Astrocyte of the cerebellum (primary cell): ENCODE measurements around the gene SGO2.

Experiments used
- DNase-seq: peaks from one replicate; pipeline ENCODE4 v3.0.0-alpha.2; 2011; ENCODE audit warnings: low read depth
- H3K4me3 ChIP-seq: 2 replicates; pipeline ENCODE4 v1.5.1; 2011; ENCODE audit warnings: mild to moderate bottlenecking, low read depth, low read length, moderate library complexity
- CTCF ChIP-seq: IDR thresholded peaks from 2 replicates; pipeline ENCODE4 v1.5.1; 2012; ENCODE audit warnings: low read length, low read depth, moderate library complexity, mild to moderate bottlenecking; ENCODE audit errors: missing control alignments
- in situ Hi-C: cut with HindIII; loops from 2 replicates; pipeline ENCODE4 v1.10.0; 2017; ENCODE audit warnings: low sequenced_read_pairs

SGO2 gene

DNA sequence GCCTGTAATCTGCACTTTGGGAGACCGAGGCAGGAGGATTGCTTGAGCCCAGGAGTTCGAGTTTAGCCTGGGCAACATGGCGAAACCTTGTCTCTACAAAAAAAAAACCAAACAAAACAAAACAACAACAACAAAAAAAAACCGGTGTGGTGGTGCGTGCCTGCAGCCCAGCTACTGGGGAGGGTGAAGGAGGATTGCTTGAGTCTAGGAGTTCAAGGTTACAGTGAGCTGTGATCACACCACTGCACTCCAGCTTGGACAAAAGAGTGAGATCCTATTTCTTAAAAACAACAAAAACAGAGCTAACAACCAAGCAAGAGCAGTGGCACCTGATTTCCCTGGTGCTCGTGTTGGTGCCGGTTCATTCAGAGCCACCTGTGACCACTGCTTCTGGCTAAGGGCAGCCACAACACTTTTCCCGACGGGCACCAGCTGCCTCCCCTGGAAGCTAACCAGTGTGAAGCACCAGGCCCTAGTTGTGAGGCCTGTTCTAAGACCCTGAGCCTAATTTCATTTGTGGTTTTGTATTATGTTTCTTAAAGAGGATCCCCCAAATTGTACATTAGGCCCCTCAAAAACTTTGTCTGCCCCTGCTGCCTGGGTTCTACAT, 61.1 kb downstream of the SGO2 start:
- in situ Hi-C loops, result no loop called here
- DNase-seq, result no peak
- TF ChIP-seq CTCF, result no peak
- H3K4me3 ChIP-seq, result no peak overlapping the region

DNA sequence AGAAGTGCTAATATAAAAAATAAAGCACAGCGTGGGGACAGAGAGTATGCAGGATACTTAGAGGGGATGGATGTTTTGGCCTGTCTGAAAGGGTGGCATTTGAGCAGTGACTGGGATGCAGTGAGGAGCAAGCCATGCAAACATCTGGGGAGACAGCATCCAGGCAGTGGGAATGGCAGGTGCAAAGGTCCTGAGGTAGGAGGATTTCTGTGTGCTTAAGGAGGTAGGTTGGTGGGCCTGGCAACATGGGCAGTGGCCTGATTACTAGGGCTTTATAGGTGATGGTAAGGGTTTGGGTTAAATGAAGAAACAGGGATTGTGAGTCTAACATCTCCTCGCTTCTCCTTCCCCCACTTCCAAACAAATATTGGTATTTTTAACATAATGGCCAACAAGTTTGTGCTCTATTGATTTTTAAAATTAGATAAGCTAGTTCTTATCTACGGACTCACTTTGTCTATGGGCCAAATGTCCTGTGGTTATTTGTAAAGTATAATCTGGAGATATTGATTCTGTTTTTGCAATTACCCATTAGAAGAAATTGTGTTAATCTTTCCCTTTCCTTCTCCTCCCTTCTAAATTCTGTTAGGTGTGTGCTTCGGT, 62.2 kb downstream of the SGO2 start:
- H3K4me3 ChIP-seq, result no peak overlapping the region
- TF ChIP-seq CTCF, result no peak
- in situ Hi-C loops, result no loop called here
- no peak for DNase-seq

GRCh38 chr2:200590090-200590489, 64.1 kb downstream of the SGO2 start:
- TF ChIP-seq CTCF, result no peak

DNA sequence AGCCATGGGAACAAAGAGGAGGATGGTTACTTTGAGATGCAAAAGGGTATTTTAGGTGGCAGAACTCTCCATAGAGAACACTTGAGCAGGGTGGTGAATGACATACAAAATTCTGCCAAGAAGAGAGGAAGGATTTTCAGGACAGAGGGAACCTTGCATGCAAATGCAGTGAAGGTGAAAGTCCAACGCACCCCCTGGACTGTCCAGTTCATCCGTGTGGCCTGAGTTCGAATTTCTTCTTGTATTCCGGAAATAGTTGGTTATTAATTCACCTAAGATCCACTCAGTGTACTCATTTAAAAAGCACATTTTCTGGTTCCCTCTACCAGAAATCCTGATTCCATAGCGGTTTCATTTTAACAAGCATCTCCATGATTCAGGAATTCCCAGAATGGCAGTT, 65.3 kb downstream of the SGO2 start:
- no peak for TF ChIP-seq CTCF
- no peak overlapping the region for H3K4me3 ChIP-seq
- in situ Hi-C loops, result no loop called here
- no peak for DNase-seq

More at GRCh38 chr2:200590090-200590489, 64.1 kb downstream of the SGO2 start:
- H3K4me3 ChIP-seq, result no peak overlapping the region
- no peak for DNase-seq
- in situ Hi-C loops, result no loop called here

DNA sequence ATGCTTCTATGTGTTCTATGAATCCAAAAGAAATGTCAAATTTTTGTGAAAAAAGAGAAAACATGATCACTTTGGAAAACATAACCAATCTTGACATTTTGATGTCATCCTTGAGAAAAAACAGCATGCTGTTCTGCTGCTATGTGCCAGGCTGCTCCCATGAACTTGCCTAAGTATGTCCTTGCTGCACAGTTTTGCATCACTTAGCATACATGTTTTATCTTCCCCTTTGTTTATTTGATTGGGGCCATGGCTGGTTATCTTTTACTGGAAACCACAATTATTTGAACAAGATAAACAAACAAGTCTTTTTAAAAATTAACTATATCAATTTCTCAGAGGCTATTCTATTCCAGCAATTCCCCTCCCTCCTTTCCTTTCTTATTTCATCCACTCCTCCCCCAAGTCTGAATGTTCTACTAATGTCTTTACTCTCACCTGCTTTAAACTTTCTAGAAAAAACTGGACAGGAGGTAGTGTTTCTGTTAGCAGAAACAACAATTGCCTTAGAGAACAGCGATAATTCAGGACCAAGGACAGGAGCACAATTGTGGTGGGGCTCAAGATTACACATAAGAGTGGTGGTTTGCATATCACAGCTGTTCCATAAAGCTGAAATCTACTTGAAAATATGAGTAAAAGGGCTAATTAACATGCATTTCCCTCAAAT, 66.5 kb downstream of the SGO2 start:
- no peak overlapping the region for H3K4me3 ChIP-seq
- TF ChIP-seq CTCF, result no peak
- DNase-seq, result no peak
- in situ Hi-C loops, result no loop called here

- in situ Hi-C loops, result no loop called here
- DNase-seq, result no peak
- no peak for TF ChIP-seq CTCF
- H3K4me3 ChIP-seq, result no peak overlapping the region
Measured at GRCh38 chr2:200593905-200594304, 67.9 kb downstream of the SGO2 start.
